ENCODE measurements around the gene GTF2H2. TPM values are rescaled to one million over a fixed set of nuclear protein-coding genes. Genes with fewer than 3 reads are reported as not detected.
"Not testable (repeated sequence)": the region's sequence is repeated elsewhere in the genome, so short reads cannot be mapped to it uniquely, and the experiment has no call there.

Gene GTF2H2
- total and polyA plus RNA-seq, 2 donors = 16.2 to 22.1 TPM

GRCh38 chr5:71020643-71021042 lies 46.8 kb downstream of the GTF2H2 start:
- H3K27me3 ChIP-seq (ENCODE audit: control insufficient read depth in 2 of 2, insufficient read depth in 1 of 2, low read length in 1 of 2); H3K36me3 ChIP-seq (ENCODE audit: control insufficient read depth in 2 of 2, insufficient read depth in 2 of 2, low read length in 1 of 2); H3K4me3 ChIP-seq (ENCODE audit: low read length in 2 of 2); H3K27ac ChIP-seq (ENCODE audit: low read depth in 1 of 2, low read length in 1 of 2); H3K4me1 ChIP-seq (ENCODE audit: control insufficient read depth in 2 of 2, insufficient read depth in 2 of 2, low read length in 2 of 2); DNase-seq (ENCODE audit: low read depth in 6 of 9, low spot score in 9 of 9); H3K9me3 ChIP-seq (ENCODE audit: control insufficient read depth in 2 of 2, insufficient read depth in 1 of 2, low read length in 1 of 2): not testable (repeated sequence)
- WGBS = no CpG with 5 or more reads among the region's 6 CpGs

GRCh38 chr5:71018376-71019005 lies 49.0 kb downstream of the GTF2H2 start:
- not testable (repeated sequence) for H3K9me3 ChIP-seq (ENCODE audit: control insufficient read depth in 2 of 2, insufficient read depth in 1 of 2, low read length in 1 of 2); DNase-seq (ENCODE audit: low read depth in 6 of 9, low spot score in 9 of 9); H3K27me3 ChIP-seq (ENCODE audit: control insufficient read depth in 2 of 2, insufficient read depth in 1 of 2, low read length in 1 of 2); H3K4me1 ChIP-seq (ENCODE audit: control insufficient read depth in 2 of 2, insufficient read depth in 2 of 2, low read length in 2 of 2); H3K36me3 ChIP-seq (ENCODE audit: control insufficient read depth in 2 of 2, insufficient read depth in 2 of 2, low read length in 1 of 2); H3K27ac ChIP-seq (ENCODE audit: low read depth in 1 of 2, low read length in 1 of 2); H3K4me3 ChIP-seq (ENCODE audit: low read length in 2 of 2)
- WGBS = no CpG with 5 or more reads among the region's 6 CpGs

GRCh38 chr5:71014176-71014575 lies 53.3 kb downstream of the GTF2H2 start:
- WGBS = 97% methylated on average over 8 of the region's 8 CpGs
- Histone ChIP-seq H3K36me3 (ENCODE audit: control insufficient read depth in 2 of 2, insufficient read depth in 2 of 2, low read length in 1 of 2) (no peaks in the 10 kb centered on the region), H3K4me3 (ENCODE audit: low read length in 2 of 2) (no peak overlapping the region), H3K4me1 (ENCODE audit: control insufficient read depth in 2 of 2, insufficient read depth in 2 of 2, low read length in 2 of 2) (no peaks in the 10 kb centered on the region), H3K27me3 (ENCODE audit: control insufficient read depth in 2 of 2, insufficient read depth in 1 of 2, low read length in 1 of 2) (no peaks in the 10 kb centered on the region), H3K9me3 (ENCODE audit: control insufficient read depth in 2 of 2, insufficient read depth in 1 of 2, low read length in 1 of 2) (no peaks in the 10 kb centered on the region), H3K27ac (ENCODE audit: low read depth in 1 of 2, low read length in 1 of 2) (no peak overlapping the region)
- no peak for DNase-seq (ENCODE audit: low read depth in 6 of 9, low spot score in 9 of 9)

GRCh38 chr5:71013575-71013974 lies 53.9 kb downstream of the GTF2H2 start:
- Histone ChIP-seq H3K4me1 (ENCODE audit: control insufficient read depth in 2 of 2, insufficient read depth in 2 of 2, low read length in 2 of 2) (no peaks in the 10 kb centered on the region), H3K27ac (ENCODE audit: low read depth in 1 of 2, low read length in 1 of 2) (no peak overlapping the region), H3K36me3 (ENCODE audit: control insufficient read depth in 2 of 2, insufficient read depth in 2 of 2, low read length in 1 of 2) (no peaks in the 10 kb centered on the region), H3K9me3 (ENCODE audit: control insufficient read depth in 2 of 2, insufficient read depth in 1 of 2, low read length in 1 of 2) (no peaks in the 10 kb centered on the region), H3K27me3 (ENCODE audit: control insufficient read depth in 2 of 2, insufficient read depth in 1 of 2, low read length in 1 of 2) (no peaks in the 10 kb centered on the region), H3K4me3 (ENCODE audit: low read length in 2 of 2) (no peak overlapping the region)
- DNase-seq (ENCODE audit: low read depth in 6 of 9, low spot score in 9 of 9) = no peak
- WGBS = 91% methylated on average over 12 of the region's 12 CpGs

GRCh38 chr5:71011194-71011792 lies 56.2 kb downstream of the GTF2H2 start:
- 98% methylated on average over 8 of the region's 8 CpGs for WGBS
- Histone ChIP-seq H3K9me3 (ENCODE audit: control insufficient read depth in 2 of 2, insufficient read depth in 1 of 2, low read length in 1 of 2) (no peaks in the 10 kb centered on the region), H3K27me3 (ENCODE audit: control insufficient read depth in 2 of 2, insufficient read depth in 1 of 2, low read length in 1 of 2) (no peaks in the 10 kb centered on the region), H3K36me3 (ENCODE audit: control insufficient read depth in 2 of 2, insufficient read depth in 2 of 2, low read length in 1 of 2) (no peaks in the 10 kb centered on the region), H3K4me1 (ENCODE audit: control insufficient read depth in 2 of 2, insufficient read depth in 2 of 2, low read length in 2 of 2) (no peaks in the 10 kb centered on the region), H3K4me3 (ENCODE audit: low read length in 2 of 2) (no peak overlapping the region), H3K27ac (ENCODE audit: low read depth in 1 of 2, low read length in 1 of 2) (no peak overlapping the region)
- no peak for DNase-seq (ENCODE audit: low read depth in 6 of 9, low spot score in 9 of 9)

GRCh38 chr5:71006983-71007382 lies 60.5 kb downstream of the GTF2H2 start:
- 86% methylated on average over 3 of the region's 7 CpGs for WGBS
- DNase-seq (ENCODE audit: low read depth in 6 of 9, low spot score in 9 of 9); H3K4me1 ChIP-seq (ENCODE audit: control insufficient read depth in 2 of 2, insufficient read depth in 2 of 2, low read length in 2 of 2); H3K27ac ChIP-seq (ENCODE audit: low read depth in 1 of 2, low read length in 1 of 2); H3K9me3 ChIP-seq (ENCODE audit: control insufficient read depth in 2 of 2, insufficient read depth in 1 of 2, low read length in 1 of 2); H3K36me3 ChIP-seq (ENCODE audit: control insufficient read depth in 2 of 2, insufficient read depth in 2 of 2, low read length in 1 of 2); H3K27me3 ChIP-seq (ENCODE audit: control insufficient read depth in 2 of 2, insufficient read depth in 1 of 2, low read length in 1 of 2); H3K4me3 ChIP-seq (ENCODE audit: low read length in 2 of 2): not testable (repeated sequence)

Other genes with a start within 250 kb of the GTF2H2 start
- 1.7 TPM for gene SERF1A, start 167.0 kb downstream of the GTF2H2 start, total RNA-seq
- 6.8 TPM for gene SERF1A, start 167.0 kb downstream of the GTF2H2 start, polyA plus RNA-seq
- gene SMN1, start 142.6 kb downstream of the GTF2H2 start, total RNA-seq = 23.3 TPM
- 57.7 TPM for gene SMN1, start 142.6 kb downstream of the GTF2H2 start, polyA plus RNA-seq
- gene NAIP, start 42.3 kb downstream of the GTF2H2 start, total RNA-seq = 11.0 TPM
- gene NAIP, start 42.3 kb downstream of the GTF2H2 start, polyA plus RNA-seq = 22.3 TPM

All from thymus (tissue), 11 donors.